A673 (cell line): ENCODE data around the gene FCHO1.

Experiments
- EZH2 ChIP-seq: fragments of 200-600 bp; sonication (generic); IDR thresholded peaks from 2 replicates; pipeline ENCODE4 v1.6.1; 2017; ENCODE audit warnings: borderline replicate concordance, low read depth, mild to moderate bottlenecking, mixed read lengths, antibody characterized with exemption, low read length; ENCODE audit not compliant: poor library complexity, severe bottlenecking
- TF ChIP-seq, protein P1 (sequence below): fragments of 300-800, 200-600 bp; sonication (generic); conservative IDR thresholded peaks from 2 replicates; pipeline ENCODE4 v1.5.1; 2017; ENCODE audit warnings: low read depth, mild to moderate bottlenecking, antibody characterized with exemption, low read length, moderate library complexity, mixed read lengths

DNA sequence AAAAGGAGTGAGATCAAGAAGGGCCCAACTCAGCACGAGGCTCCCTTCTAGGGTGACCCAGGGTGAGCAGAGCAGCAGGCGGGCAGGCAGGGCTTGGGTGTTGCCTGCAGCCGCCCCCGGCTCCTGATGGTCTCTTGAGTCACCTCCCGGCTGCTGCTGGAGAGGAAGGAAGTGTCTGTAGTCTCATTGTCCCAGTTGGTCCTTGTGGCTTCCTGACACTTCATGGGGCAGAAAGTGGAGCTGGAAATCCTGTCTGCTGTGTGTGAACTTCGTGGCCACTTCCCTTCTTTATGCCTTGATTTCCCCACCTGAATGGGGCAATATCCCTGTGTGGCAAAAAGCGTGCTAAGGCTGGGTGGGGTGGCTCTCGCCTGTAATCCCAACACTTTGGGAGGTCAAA is 29.5 kb upstream of the FCHO1 start:
- TF ChIP-seq, protein P1, sequence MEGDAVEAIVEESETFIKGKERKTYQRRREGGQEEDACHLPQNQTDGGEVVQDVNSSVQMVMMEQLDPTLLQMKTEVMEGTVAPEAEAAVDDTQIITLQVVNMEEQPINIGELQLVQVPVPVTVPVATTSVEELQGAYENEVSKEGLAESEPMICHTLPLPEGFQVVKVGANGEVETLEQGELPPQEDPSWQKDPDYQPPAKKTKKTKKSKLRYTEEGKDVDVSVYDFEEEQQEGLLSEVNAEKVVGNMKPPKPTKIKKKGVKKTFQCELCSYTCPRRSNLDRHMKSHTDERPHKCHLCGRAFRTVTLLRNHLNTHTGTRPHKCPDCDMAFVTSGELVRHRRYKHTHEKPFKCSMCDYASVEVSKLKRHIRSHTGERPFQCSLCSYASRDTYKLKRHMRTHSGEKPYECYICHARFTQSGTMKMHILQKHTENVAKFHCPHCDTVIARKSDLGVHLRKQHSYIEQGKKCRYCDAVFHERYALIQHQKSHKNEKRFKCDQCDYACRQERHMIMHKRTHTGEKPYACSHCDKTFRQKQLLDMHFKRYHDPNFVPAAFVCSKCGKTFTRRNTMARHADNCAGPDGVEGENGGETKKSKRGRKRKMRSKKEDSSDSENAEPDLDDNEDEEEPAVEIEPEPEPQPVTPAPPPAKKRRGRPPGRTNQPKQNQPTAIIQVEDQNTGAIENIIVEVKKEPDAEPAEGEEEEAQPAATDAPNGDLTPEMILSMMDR: no peak
- TF ChIP-seq EZH2: no peak
